ENCODE results near the gene CRIP3.

Gene CRIP3

DNA sequence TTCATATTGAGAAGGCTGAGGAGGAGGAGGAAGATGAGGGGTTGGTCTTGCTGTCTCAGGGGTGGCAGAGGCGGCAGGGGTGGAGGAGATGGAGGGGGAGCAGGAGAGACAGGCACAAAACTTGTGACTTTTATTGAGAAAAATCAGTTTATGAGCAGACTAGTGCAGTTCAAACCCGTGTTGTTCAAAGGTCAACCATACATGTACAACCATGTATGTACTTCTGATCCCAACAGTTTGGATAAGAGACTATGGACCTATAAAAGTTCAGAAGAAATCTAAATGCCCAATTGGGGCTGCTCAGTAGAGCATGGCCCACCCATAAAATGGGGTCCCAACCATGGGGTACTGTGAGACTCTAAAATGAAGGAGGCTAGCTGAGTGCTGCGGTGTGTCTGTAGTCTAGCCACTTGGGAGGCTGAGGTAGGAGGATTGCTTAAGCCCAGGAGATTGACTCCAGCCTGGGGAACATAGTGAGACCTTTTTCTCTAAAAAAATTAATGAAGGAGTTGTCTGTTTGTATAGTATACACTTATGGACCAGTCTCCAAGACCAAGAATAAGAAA lies 18.2 kb downstream of the CRIP3 start:
- DNase-seq (ENCODE audit: low read depth in 2 of 2): no peak

DNA sequence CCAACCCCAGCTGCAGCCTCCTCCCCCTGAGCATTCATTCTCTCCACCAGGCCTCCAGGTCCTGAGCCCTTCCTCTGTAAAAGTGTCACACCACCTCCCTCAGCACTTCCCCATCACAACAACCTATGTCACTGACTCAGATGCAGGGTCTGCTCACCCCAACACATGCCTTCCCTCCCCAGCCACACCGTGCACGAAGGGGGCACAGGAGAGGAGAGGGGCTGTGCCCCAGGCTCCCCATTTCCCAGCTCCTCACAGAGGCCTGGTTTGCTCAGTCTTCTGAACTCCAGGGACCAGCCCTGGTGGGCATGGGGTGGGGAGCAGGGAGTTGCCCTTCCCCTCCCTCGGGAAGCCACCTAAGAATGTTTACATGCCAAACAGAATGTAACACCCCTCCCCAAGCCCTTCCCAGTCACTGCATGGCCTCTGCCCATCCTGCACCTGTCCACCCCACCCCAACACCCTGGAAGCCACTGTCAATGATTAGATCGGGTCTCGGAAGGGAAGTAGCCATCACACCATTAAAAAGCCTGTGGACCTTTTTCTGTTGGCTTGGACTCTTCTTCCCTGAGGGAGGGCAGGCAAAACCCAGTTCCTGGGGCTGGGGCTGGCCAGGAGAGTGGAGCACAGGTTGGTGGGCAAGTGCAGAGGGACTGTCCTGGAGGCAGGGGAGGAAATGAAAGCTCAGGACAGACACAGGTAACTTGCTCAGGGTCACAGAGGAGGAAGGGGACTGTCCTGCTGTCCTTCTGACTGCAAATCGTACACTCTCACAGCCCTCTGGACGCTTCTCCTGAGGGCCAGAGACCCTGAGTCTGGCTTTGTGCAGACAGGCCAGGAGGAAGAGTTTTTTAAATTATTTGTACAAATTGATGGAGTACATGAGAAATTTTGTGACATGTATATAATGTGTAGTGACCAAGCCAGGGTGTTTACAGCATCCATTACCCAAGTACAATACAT lies 20.6 kb downstream of the CRIP3 start:
- no peak for DNase-seq (ENCODE audit: low read depth in 2 of 2)

DNA sequence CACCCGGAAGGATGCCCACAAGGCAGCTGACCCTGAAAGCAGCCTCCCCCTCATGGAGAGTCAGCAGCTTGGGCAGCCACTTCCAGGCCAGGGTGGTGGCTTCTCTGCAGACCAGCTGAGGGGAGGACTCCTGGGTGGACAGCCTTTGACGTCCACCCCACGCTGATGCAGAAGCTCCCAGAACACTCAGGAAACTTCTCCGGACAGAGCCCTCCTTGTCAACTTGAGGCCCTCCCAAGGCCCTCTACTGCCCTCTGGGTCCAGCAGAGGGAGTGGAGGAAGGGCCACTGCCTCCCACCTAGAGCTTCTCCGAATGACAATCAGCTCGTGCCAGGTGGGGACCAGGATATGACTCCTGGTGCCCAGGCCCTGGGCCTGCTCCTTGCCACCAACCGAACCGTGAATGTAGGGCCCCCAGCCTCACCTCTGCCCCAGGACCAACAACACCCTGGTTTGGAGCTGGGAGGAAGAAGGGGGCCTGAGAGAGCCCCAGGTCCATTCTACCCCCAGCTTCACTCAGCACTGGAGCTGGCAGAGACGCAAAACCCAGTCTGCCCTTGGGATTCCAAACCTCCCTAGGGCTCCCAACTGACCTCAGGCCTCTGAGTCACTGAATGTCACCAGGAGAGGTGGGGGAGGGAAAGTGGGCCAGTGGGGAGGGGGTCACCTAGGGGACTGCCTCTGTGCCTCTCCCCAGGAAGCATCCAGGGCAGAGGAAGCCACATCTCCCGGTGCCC lies 21.5 kb downstream of the CRIP3 start:
- no peak for DNase-seq (ENCODE audit: low read depth in 2 of 2)

DNA sequence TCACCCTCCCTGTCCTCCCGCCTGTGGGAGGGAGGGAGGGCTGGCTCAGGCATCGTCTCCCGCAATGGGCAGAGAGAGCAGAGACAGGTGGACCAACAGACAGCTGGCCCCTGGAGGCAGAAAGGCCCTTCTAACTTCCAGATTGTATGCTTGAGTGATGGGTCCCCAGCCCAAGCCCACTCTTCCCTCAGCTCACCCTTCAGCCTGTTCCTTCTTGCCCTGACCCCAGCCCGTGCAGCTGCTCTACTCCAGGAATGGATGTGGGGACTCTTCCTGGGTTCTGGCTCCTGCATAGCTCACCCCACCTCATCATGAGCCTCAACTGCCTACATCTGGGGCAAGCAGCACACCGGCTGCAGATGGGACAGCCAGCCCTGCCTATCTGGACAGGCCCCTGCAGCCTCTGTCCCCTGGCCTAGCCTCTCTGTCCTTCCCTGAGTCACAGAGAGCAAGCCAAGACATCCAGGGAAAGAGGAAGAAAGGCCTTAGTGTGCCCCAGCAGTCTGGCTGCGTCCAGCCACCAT lies 22.1 kb downstream of the CRIP3 start:
- DNase-seq (ENCODE audit: low read depth in 2 of 2): no peak

DNA sequence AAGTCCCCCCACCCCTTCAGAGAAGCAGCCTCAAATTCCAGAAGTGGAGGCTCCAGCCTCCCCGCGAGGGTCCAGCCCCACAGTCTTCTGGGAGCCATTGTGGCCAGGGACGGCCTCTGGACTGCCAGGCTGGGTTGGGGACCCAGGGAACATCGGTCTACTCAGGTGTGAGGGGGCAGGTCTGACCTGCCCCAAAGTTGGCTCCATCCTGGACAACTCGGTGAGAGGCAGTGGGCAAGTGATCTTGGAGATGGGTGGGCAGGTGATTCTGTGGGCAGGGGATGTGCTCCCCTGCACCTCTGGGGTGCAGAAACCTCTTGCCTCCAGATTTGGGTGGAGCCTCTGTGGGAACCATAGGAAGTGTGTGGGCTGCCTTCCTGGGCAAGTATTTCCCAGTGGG lies 22.8 kb downstream of the CRIP3 start:
- no peak for DNase-seq (ENCODE audit: low read depth in 2 of 2)

DNA sequence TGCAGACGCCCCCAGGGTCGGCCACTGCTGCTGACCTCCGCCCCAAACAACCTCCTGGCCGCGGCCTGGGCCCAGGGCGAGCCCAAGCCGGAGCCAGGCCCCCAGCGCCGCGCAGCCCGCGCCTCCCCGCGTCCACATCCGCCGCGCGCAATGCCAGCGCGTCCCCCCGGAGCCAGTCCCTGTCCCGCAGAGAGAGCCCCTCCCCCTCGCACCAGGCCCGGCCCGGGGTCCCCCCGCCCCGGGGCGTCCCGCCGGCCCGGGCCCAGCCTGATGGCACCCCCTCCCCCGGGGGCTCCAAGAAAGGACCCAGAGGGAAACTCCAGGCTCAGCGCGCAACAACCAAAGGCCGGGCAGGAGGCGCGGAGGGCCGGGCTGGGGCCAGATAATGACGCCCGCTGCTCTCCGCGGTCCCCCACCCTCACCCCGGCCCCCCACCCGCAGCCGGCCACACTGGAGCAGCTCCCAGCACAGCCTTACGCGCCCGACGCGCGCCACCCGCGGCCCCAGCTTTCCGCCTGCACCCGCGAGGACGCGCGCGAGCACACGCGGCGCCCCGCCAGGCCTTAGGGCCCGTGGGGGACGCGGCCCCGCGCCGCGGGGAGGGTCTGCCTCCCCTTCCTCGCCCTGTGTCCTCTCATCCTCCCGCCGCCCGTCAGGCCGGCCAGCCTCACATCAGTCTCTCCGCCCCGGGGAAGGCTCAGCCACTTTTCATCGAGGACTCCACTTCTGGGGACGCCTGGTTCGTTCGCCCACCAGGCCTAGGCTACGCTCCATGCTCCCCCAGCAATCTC lies 23.4 kb downstream of the CRIP3 start:
- no peak for DNase-seq (ENCODE audit: low read depth in 2 of 2)

DNA sequence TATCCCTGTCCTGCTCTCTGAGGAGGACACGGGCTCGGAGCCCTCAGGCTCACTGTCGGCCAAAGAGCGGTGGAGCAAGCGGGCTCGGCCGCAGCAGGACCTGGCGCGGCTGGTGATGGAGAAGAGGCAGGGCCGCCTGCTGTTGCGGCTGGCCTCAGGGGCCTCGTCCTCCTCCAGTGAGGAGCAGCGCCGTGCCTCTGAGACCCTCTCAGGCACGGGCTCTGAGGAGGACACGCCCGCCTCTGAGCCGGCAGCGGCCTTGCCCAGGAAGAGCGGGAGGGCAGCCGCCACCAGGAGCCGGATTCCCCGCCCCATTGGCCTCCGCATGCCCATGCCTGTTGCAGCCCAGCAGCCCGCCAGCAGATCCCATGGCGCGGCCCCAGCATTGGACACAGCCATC lies 24.7 kb downstream of the CRIP3 start:
- no peak for DNase-seq (ENCODE audit: low read depth in 2 of 2)

DNA sequence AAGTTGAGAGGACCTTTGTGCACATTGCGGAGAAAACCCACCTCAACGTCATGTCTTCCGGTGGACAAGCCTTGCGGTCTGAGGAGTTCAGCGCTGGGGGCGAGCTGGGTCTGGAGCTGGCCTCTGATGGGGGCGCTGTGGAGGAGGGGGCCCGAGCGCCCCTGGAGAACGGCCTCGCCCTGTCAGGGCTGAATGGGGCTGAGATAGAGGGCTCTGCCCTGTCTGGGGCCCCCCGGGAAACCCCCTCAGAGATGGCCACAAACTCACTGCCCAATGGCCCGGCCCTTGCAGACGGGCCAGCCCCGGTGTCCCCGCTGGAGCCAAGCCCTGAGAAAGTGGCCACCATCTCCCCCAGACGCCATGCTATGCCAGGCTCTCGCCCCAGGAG lies 25.1 kb downstream of the CRIP3 start:
- no peak for DNase-seq (ENCODE audit: low read depth in 2 of 2)

DNA sequence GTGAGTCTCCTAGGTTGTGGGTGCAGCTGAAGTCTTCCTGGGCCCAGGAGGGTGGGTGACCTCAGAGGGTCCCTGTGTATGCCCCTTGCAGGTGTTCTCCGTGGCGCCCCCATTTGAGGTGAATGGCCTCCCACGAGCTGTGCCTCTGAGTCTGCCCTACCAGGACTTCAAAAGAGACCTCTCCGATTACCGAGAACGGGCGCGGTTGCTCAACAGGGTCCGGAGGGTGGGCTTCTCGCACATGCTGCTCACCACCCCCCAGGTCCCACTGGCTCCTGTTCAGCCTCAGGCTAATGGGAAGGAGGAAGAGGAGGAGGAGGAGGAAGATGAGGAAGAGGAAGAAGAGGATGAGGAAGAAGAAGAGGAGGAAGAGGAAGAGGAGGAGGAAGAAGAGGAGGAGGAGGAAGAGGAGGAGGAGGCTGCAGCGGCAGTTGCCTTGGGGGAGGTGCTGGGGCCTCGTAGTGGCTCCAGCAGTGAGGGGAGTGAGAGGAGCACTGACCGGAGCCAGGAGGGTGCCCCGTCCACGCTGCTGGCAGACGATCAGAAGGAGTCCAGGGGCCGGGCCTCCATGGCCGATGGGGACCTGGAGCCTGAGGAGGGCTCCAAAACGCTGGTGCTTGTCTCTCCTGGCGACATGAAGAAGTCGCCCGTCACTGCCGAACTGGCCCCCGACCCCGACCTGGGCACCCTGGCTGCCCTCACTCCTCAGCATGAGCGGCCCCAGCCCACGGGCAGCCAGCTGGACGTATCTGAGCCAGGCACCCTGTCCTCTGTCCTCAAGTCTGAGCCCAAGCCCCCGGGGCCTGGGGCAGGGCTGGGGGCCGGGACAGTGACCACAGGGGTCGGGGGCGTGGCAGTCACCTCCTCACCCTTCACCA lies 25.8 kb downstream of the CRIP3 start:
- DNase-seq (ENCODE audit: low read depth in 2 of 2): no peak

DNA sequence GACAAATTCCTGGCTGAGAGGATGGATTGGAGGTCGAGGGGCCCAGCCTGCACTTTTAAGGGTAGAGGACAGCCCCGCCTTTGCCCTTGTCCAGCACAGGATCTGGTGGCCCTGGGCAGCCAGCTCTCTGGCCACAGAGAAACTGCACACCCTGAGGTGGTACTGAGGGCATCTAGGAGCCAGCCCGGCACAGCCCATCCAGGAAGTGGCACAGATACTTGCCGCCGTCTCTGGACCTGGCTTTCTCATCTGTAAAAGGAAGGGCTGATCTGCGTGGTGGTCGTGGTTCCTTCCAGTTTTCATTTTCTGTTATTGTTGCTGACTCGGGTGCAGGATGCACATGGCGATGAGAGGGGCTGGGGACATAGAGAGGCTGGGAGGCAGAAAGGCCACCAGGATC lies 26.6 kb downstream of the CRIP3 start:
- no peak for DNase-seq (ENCODE audit: low read depth in 2 of 2)

DNA sequence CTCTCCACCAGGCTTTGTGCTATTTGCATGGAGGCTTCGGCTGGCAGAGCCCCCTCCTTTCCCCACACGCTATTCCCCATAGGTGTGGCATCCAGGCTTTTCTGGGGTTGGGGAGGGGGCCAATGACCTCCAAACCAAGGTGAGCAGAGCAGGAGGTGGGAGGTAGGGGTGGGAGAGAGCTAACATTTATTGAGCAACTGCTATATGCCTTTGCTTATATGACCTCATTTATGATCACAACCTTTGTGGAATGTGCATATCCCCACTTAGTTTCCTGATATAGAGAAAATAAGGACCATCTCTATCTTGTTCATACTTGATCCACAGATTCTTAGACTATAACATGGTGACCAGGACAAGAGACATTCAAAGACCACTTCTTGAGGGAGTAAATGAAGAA lies 28.4 kb downstream of the CRIP3 start:
- no peak for DNase-seq (ENCODE audit: low read depth in 2 of 2)

DNA sequence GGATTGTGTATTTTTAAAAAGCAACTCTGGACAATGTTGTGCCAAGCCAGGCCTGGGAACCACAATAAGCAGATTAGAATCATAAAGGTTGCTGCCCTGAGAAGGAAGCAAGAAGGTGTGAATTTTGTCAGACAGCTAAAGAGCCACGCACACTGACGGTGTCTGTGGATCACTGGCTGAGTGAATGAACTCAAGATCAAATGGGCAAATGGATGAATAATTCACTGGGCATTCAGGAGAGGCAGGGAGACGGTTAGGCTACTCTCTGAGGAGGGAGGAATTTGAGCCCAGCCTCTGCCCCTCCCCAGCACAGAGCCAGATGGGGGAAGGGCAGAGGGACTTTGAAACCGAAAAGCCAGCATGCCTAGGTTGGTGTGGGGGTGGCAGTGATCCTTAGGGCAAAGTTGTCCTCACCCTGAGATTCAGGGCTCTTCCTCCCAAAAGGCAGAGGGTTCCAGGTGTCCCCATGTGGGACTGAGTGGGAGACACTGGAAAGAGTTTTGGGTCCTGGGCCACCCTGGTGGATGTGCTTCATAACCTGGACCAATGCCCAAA lies 30.0 kb downstream of the CRIP3 start:
- DNase-seq (ENCODE audit: low read depth in 2 of 2): no peak

DNA sequence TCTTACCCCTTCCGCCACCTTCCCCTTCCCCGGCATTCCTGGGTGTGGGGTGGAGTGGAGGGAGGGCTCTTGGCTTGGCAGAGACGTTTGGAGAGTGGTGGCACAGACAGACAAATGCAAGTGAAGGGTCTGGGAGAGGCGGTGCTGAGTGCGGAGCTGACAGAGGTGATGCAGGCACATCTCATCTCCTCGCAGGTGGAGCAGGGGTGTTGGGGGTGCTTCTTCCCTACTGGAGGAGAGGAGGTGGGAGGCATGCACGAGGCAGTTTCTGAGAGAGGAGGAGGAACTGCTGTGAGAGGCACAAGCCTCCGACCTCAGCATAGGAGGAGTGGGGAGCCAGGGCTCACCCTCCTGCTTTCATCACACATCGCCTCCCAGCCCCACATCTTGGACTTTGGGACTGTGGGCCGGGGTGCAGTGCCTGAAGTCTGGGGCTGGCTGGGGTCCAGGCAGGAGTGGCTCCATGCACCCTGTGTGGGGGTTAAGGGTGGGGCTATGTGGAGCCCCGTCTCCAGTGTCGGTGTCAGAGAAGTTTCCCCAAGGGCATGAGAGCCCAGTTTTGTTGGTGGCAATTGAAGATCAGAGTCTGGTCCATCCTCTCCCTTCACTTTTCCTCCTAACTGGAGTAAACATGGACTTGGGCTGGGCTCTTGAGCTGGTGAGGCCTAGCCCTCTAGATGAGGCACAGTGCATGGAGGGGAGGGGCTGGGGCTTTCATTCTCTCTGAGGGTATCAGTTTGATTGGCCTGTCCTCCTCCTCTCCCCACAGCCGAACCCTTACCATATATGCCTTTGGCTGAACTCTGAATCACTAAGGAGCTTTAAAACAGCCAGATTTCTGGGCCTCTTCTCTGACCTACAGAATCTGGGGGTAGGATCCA lies 30.7 kb downstream of the CRIP3 start:
- DNase-seq (ENCODE audit: low read depth in 2 of 2): no peak

DNA sequence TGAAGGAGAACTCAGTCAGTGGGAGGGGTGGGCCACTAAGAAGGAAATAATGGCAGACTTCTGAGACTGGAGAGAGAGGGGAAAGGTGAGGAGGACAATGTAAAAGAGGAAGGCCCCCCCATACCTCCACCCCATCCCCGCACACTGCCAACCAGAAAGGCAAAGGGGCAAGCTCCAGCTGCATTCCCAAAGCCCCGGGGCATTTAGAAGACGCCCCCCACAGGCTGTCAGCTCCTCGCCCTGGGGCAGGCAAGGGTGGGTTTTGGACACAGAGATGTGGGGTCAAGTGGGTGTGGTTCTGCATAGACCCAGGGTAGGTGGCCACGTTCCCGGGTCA lies 31.4 kb downstream of the CRIP3 start:
- no peak for DNase-seq (ENCODE audit: low read depth in 2 of 2)

DNA sequence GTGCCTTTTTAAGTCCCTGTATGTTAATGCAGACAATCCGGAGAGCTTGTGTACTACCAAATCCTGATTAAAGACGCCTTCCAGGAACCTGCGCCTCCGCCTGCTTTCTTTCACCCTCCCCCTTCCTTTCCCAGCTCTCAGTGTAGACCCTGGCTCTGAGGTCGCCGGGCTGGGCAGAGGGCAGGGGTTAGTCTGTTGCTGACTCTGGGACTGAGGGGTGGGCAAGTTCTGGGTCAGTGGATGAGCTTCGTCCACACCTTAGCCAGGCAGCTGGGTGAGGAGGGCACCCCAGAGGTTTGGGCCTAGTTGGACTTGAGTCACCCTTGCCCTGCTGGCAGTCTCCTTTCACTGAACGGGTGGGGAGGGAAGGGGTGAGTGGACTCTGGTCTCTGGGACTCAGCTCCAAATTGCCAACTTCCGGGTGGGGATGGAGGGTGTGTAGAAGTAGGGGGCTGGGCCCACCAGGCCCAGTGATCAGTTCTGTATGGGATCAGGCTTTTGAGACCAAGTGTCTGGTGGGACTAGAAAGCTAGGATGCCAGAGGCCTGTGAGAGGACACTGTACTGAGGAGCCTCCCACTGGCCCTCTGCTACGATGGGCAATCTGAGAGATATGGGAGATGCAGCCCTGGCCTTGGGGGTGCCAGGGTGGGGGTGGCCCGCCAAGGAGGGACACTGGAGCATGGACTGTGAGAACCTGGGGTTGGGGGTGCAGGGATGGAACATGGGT lies 31.9 kb downstream of the CRIP3 start:
- DNase-seq (ENCODE audit: low read depth in 2 of 2): no peak

DNA sequence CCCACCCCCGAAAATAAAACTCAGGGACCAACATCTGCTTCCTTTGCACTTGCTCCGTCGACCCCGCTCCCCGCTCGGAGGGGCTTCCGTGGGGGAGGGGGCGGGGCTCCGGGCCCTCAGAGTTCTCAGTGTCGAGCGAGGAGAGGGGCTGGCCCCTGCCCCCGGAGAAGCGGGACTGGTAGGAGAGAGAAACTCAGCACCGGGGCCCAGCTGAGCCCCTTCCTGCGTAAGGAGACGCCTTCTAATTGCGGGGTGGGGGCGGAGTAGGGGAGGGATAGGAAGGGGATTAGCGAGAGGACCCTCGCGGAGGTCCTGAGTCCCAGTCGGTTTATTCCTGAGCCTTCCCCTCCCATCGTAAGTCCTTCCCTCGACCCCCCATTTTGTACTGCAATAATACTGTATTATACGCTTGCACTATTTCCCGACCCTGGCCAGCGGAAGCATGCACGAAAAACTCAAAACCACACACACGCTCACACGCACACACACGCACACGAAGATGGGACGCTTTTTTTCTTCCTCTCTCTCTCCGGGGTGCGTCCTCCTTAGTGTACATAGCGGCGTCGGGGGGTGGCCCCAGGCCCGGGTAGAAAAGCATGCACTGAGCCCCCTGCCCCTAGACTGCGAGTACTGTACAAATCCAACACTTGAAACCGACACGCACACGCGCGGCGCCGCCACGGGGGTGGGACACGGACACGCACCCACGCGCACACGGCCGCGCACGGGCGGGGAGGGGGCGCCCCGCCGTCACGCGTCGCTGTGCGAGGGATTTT lies 32.6 kb downstream of the CRIP3 start:
- no peak for DNase-seq (ENCODE audit: low read depth in 2 of 2)

DNA sequence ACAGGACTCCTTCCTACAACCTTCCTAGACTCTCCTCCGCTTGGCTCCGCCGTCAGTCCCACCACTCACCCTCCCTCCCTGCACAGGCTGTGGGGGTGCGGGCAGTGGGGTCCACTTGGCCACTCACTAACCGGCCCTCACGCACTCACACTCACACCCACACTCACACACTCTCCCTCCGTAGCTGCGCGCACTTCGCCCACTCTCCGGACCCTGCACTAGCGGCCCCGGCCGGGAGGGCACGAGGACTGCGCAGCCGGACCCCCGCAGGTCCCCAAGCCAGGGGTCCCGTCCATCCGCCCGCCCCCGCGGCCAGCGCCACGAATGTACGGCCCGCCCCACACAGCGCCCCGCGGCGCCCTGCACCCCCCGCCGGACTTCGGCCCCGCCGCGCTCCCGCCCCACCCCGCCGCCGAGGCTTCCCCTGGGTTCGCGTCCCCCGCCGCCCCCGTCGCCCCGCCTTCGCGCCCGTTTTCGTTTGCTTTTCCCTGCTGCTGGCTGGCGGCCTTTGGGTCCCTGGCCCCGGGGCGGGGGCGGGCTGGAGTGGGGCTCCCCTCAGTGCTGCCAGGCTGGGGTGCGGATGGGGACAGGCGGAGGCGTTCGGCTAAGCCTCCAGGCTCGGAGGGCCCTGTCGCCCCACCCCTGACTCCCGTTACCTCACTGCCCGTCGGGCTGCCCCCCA lies 33.6 kb downstream of the CRIP3 start:
- no peak for DNase-seq (ENCODE audit: low read depth in 2 of 2)

Data from stimulated activated CD8-positive, alpha-beta memory T cell treated with anti-CD3 and anti-CD28 coated beads, Interleukin-15, amount 100 ng/mL, for 48 hours (primary cell).